PC-3 (cell line): ENCODE data around the gene PPP1R12A.

Experiments used
- EZH2 ChIP-seq: fragments of 300-600 bp; sonication (generic); IDR thresholded peaks from one replicate; pipeline ENCODE4 v1.6.1; 2017; ENCODE audit warnings: antibody characterized with exemption, mild to moderate bottlenecking, low read length; ENCODE audit not compliant: unreplicated experiment
- EZH2phosphoT487 ChIP-seq: fragments of 300-600 bp; sonication (generic); IDR thresholded peaks from 2 replicates; pipeline ENCODE4 v1.6.1; 2018; ENCODE audit warnings: mild to moderate bottlenecking, antibody characterized with exemption, low read length, borderline replicate concordance
- TF ChIP-seq, protein P1 (sequence below): fragments of 300-600 bp; sonication (generic); conservative IDR thresholded peaks from 2 replicates; pipeline ENCODE4 v1.5.1; 2017; ENCODE audit warnings: antibody characterized with exemption, low read depth, mild to moderate bottlenecking, low read length

DNA sequence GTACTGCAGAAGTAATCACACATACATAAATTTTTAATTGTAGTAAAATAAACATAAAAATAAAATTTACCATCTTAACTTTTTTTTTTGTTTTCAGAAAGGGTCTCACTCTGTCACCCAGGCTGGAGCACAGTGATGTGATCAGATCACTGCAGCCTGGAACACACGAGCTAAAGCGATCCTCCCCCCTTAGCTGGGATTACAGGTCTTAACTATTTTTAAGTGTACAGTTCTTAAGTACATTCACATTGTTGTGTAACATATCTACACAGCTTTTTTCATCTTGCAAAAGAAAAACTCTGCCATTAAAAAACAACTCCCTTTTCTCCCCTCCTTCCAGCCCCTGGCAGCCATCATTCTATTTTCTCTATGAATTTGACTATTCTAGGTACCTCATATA is 92.3 kb downstream of the PPP1R12A start:
- TF ChIP-seq, protein P1, sequence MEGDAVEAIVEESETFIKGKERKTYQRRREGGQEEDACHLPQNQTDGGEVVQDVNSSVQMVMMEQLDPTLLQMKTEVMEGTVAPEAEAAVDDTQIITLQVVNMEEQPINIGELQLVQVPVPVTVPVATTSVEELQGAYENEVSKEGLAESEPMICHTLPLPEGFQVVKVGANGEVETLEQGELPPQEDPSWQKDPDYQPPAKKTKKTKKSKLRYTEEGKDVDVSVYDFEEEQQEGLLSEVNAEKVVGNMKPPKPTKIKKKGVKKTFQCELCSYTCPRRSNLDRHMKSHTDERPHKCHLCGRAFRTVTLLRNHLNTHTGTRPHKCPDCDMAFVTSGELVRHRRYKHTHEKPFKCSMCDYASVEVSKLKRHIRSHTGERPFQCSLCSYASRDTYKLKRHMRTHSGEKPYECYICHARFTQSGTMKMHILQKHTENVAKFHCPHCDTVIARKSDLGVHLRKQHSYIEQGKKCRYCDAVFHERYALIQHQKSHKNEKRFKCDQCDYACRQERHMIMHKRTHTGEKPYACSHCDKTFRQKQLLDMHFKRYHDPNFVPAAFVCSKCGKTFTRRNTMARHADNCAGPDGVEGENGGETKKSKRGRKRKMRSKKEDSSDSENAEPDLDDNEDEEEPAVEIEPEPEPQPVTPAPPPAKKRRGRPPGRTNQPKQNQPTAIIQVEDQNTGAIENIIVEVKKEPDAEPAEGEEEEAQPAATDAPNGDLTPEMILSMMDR = no peak
- no peak for TF ChIP-seq EZH2phosphoT487
- TF ChIP-seq EZH2 = no peak
